ENCODE data around the gene MYOT.
"Not testable (repeated sequence)": the region's sequence is repeated elsewhere in the genome, so short reads cannot be mapped to it uniquely, and the experiment has no call there.

The MYOT gene, protein sequence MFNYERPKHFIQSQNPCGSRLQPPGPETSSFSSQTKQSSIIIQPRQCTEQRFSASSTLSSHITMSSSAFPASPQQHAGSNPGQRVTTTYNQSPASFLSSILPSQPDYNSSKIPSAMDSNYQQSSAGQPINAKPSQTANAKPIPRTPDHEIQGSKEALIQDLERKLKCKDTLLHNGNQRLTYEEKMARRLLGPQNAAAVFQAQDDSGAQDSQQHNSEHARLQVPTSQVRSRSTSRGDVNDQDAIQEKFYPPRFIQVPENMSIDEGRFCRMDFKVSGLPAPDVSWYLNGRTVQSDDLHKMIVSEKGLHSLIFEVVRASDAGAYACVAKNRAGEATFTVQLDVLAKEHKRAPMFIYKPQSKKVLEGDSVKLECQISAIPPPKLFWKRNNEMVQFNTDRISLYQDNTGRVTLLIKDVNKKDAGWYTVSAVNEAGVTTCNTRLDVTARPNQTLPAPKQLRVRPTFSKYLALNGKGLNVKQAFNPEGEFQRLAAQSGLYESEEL

DNA sequence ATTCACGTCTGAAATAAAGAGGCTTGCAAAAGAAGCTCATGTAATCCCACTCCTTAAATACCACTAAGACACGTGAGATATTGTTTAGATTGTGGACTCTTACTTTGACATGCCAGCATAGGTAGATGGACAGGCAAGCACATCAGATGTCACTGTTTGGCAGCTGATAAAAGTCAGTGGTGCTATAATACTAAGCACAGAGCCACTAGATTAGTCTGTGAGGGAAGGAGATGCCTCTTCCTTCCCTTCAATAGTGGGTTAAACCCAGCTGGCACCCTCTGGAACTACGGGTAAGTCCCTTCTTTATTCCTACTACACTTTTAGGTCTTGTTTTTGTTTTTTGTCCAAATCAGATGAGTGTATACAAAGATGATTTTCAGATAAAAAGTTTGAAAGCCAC lies at the start of gene MYOT:
Gene MYOT, plus strand, starts transcription at position 197 of the 400 bp plus-strand sequence. CDS start 2,792 bp downstream, outside the sequence.
- no peak for DNase-seq

DNA sequence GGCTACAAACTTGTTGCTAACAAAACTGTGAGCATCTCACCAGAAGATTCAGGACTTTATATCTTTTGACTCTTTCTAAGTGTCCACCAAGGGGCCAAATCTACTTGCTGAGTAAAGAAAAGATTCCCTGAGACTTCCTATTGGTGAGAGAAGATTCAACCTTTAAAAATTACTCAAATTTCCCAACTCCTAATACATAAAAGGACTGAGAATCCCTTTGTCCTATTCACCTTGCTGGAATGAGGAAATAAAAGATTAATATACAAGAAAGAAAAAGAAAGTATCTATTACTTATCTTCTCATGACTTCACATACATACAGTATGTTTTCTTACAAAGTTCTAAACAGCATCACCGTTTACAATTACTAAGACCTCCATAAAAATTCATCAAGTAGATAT lies 47.9 kb upstream of the MYOT start:
- DNase-seq = no peak

DNA sequence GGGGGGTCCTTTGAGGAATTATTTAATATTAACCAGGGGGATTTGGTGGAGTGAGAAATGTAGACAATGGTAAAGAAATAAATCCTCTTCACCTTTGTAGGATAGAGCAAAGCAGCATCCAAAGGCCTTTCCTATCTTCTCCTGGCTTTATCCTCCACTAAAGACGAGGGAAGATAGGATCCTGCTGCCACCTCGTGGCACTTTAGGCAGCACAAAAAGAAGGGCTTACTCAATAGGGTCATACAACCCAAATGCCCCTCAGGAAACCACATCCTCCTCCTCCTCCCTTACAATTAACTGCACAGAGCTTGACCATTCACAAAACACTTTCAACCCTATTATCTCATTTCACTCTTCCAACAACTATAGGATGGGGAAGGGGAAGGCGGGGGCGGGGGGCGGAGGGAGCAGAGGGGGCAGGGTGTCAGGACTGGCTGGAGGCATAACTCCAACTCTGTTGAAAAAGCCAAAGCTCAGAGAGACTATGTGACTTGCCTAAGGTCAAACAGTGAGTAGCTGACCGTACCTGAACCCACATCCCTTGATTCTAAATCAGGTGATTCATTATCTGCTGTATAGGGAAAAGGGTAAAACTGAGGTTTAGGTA lies 45.4 kb upstream of the MYOT start:
- peak; percentile 46 for DNase-seq

DNA sequence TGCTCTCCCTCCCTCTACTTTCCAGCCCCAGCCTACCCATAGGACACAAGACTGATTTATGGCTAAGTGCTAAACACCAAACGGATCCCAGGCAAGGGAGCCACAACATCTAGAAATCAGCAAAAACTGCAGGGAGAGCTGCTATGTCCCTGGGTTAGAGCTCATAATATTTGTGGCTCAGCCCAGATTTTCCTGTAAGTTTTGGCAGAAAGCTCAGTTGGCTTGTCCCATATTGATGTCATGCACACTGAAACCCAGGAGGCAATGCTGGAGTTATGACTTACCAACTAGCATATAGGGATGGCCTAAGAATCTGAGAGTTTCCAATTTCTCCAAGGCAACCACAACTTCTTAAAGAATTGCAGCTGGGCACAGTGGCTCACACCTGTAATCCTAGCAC lies 44.7 kb upstream of the MYOT start:
- peak; percentile 54 for DNase-seq

DNA sequence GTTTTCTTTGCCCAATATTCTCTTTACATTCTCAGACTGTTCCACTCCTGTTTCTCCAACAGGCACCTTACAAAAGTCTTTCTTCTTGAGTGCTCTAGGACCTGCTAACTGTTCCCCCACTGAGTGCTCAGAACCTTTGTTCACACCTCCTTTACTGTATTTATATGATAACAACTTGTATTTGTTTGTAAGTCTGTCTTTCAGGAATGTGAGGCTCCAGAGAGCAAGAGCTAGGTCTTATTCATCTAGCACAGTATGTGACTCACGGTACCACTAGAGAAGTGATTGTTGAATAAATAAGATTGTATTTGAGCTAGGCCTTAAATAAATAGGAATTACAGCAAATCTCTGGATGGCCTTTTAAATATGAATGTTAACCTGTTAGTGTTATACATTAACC lies 42.5 kb upstream of the MYOT start:
- no peak for DNase-seq

DNA sequence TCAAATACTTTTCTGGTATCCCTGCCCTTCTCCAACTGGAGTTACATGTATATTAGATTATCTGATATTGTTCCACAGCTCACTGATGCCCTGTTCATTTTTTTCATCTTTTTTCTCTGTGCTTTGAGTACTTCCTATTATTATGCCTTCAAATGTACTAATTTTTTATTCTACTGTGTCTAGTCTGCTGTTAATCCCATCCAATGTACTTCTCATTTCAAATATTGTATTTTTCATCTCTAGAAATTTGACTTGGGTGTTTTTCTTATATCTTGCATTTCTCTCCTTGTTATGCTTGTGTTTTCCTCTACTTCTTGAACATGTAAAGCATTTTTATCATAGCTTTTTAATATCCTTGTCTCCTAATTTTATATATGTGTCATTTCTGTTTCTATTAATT lies 41.6 kb upstream of the MYOT start:
- DNase-seq = no peak

DNA sequence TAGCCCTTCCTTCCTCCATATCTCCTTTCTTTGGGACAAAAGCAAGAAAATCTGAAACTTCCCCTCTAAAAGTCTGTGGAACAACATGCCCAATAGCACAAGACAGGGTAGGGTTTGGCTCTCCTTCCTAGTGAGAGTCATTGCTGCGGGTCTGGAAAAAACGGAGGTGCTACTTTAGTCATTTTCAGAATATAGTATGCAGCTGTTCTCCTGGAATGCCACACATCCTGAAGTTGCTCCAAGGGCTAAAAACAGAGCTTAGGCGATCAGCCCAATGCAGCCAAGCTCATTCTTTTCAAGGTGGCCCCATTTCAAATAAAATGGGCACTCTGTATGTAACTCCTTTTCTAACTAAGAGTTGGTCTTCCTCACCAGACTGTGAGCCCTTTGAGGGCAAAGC lies 39.5 kb upstream of the MYOT start:
- peak; percentile 50 for DNase-seq

DNA sequence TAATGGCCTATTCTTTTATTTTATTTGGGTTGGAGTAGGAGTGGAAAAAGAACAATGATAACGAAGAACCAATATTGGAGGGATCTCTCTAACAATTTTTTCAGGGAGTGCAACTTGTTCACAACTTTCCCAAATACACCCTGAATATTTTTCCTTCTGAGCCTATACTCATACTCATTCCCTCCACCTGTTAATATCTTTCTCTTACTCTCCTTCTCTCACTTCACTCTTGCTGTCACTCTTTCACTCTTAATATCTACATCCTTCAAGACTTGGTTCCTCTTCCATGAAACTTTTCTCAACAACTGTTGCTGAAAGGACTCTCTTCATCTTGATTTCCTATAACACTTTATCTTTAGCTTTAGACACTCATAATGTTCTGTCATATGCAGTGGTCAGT lies 39.0 kb upstream of the MYOT start:
- DNase-seq = no peak

DNA sequence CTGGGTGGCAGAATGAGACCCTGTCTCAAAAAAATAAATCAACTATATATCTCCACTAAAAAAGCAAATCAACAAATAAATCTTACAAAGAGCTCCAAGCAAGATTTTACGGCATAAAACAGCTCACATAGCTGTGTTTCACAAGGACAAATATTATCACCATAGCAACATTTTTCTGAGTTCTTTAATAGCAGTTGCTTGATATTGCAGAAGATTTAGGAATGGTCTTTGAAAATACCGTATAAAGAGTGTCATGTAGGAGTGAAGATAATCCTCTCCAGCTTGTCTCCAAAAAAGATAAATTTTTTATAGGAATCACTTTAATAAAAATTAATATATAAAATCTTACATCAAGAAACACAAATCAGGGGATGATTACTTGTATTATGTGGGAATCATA lies 36.6 kb upstream of the MYOT start:
- DNase-seq = no peak

DNA sequence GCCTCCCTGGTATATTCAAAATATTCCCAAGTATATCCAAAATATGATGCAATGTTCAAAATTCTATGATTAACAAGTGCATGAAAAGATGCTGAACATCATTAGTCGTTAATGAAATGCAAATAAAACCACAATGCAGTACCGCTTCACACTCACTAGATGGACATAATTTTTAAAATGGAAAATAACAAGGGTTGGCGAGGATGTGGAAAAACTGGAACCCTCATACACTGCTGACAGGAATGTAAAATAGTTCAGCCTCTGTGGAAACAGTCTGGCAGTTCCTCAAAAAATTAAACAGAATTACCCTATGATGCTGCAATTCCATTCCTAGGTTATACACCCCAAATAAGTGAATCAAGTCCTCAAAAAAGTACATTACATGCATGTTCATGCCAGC lies 36.1 kb upstream of the MYOT start:
- no peak for DNase-seq

DNA sequence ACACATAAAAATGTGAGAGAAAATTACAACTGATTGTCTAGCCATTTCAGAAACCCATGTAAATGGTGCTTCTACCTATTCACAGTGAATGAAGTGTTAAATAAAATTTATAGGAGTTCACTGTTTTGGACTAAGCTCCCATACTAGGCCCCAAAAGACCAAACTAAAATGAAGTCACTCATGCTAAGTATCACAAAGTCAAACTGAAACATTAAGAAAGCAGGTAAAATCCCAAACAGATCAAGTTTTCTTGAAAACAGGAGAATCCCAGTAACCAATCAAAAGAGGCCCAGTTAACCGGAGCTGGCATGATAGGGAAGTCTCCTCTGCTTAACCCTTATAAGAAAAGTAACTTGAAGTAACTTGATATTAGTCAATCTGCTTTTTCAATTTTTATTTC lies 35.2 kb upstream of the MYOT start:
- no peak for DNase-seq

DNA sequence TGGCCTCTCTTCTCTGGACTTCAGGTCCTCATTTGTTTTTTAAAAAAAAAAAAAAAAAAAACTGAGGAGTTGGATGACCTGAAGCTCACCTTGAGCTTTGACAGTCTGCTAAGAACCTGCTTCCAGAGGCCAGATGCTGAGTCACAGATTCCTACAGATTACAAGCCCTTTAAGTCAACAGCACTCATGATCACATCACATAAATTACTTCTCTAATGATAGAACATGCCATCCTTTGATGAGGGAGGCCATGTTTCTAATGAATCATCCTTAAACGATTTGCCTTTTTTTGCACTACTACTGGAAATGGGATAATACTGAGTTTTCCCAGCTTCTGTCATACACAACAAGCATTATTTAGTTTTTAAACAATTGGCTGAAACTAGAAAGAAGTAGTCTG lies 34.2 kb upstream of the MYOT start:
- DNase-seq = no peak

DNA sequence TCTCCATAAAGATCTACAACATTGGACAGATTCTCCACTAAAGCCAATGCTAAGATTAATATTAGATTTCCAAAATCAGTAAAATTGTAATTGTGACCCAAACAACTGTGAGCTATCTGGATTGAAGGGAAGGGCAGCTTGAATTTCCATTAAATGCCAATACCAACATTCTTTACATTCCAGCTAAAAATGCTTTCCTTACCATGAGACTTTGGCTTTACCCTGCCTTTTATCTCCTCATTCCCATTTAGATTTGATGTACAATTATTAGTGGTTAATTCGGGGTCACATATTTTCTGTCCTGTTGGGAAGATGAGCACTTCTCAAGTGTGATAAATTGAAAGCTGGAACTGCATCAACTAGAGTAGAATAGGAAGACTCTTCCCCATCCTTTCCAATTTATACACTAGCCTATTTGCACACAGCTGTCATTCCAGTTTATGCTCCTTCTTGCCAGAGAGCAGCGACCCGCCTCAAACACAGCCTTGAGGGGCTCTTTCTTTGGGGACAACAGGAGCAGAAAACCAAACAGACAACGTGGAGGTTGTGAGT lies 33.1 kb upstream of the MYOT start:
- no peak for DNase-seq

DNA sequence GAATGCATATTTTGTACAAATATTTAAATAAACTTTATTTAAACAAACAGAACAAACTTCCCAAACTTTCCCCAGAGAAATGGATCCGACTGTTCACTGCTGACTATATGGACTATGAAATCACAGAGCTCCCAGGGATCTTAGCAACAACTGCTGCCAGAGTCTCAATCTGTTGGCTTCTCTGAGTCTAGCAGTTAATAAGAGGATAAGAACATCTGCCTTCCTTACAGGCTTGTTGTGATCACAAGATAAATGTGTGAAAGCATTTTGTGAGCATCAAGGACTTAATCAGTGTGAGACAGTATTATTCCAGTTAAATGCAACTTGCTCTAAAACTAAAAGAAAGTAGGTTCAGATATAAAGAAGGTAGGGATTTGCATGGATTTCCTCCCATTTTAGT lies 31.4 kb upstream of the MYOT start:
- peak; percentile 28 for DNase-seq

DNA sequence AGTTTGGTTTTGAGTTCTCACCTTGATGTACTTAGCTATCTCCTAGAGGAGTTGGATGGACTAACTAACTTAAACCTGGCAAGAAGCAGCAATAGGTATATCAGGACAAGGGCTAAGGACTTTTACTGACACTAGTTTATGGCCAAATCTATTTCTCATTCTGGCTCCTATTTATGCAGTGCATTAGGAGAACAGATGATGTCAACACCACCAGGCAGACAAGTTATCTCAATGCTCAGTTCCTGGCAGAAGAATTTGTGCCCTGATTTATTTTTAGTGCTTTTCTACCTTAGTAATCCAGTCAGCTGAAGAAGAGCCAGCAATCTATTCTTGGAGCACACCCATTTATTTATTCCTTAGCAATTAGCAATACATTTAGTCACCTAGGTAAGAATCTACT lies 30.7 kb upstream of the MYOT start:
- no peak for DNase-seq

DNA sequence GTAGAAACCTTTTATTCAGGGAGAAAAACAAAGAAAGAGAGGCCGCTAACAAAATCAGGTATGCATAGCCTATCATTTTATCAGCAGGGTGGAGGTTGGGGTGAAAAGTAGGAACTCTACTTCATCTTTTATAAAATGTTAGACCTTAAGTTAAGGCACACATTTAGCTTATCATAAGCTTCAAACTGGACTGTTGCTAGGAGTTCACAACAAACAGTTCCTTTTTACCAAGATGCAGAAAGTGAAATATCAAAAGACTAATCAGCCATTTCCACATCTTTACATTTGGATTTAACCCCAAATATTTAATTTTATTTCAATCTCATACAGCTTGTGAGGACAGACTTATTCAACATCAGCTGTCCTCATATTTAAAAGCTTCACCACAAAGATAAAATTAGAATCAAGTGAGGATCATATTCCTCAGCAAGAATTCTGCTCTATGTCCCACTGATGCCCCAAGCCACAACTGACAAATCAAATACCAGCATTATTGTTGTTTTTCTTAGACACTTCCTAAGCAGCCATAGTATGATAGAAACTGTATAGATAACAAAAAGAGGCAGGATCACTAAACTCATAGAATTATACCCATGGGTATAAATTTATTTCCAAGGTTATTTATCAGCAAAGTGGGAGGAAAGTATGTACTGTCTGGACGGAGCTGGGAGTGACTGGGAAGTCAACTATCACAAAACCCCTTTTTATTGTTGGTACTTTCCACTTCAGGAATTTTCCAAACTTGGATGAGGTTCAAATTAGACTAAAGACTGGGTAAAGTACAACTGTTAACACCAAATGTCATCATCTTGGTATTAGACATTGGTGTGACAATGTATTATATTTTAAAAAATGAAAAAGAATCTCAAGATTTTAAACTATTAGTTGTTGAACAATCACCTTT lies 29.9 kb upstream of the MYOT start:
- DNase-seq = no peak

DNA sequence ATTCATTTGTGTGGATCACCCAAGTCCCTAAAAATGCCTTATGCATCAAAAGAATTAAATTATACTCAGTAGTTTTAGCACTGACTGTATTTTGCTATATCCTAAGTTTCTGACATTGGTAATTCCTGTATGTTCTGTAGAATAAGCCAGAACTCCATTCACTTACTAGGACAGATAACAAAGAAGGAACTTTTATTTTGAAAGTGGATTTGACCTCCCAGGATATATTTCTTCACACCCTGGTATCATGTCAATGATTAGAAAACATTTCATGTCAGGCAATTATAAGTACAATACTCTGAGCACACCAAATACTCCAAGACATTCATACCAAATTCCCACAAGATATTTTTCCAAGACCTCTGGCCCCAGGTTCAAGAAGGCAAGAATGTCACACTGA lies 28.7 kb upstream of the MYOT start:
- DNase-seq = no peak

DNA sequence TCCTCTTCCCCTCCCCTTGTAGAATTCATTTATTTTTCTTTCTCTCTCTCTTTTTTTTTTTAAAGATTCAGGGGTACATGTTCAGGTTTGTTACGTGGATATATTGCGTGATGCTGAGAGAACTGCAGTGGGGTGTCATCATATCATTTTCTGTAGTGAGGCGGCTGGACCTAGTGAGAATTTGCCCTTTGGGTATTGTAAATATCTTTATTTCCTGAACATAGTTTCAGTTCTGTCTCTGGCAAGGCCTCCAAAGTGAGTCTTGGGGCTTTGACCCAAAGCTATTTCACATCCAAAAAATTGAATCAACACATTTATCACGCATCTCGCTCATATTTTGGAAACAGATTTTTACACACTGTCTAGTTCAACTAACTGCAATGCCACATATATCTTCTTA lies 25.4 kb upstream of the MYOT start:
- no peak for DNase-seq

DNA sequence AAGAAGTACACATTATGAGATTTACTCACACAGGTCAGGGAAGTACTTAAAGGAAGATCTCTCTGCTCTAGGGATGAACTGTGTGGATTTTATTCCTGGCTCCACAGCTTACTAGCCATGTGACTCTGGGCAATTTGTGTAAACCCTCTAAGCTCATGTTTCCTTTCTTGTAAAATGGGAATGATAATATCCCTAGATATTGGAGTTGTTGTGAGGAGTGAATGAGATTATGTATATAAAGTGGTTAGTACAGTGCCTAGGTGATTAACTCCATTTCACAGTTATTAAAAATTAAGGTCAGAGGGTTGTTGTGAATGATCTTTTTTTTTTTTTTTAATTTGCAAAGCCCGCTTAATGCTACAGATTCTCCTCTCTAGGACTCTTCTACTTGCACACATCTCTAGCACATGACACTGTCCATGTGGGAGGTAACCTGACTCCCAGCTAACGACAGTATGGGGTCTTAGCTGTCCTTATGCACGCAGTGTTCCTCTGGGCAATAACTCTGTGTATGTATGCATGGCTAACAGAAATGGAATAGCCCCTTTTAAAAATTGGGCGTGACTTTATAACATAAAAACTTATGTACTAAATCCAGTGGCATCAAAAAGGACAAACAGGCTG lies 23.9 kb upstream of the MYOT start:
- DNase-seq = no peak

DNA sequence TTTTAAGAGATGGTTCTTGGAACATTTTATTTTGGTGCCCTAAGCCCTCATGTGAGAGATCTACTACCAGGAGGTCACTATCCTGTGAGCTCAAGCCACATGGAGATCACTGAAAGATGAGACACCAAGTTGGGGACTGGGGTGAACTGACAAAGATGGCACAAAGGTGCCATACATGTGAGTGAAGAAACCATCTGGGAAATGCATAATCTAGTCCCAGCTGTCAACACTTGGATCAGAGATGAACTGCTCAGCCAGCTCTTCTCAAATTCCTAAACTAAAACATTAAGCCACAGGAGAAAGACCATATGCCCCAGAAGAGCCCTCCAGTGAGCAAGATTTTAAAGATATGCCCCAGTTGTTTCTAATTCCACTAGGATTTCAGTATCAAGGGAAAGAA lies 22.2 kb upstream of the MYOT start:
- no peak for DNase-seq

DNA sequence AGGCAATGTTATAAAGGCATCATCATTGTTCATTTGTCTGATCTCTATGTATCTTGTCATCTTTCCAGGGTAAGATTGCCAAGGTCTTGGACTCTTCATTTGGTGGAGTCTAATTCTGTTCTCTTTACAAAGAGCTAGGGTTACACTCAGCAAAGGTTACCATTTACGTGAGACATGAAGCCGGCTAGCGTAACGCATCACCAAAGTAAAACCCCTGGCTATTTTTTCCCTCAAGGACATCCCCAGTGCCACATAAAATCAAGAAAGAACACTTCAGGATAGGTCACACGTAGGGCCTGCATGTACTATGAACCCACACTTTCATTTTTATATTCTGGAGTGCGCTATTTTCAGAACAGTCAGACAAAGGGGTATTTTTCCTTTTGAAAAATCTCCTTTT lies 20.0 kb upstream of the MYOT start:
- no peak for DNase-seq

DNA sequence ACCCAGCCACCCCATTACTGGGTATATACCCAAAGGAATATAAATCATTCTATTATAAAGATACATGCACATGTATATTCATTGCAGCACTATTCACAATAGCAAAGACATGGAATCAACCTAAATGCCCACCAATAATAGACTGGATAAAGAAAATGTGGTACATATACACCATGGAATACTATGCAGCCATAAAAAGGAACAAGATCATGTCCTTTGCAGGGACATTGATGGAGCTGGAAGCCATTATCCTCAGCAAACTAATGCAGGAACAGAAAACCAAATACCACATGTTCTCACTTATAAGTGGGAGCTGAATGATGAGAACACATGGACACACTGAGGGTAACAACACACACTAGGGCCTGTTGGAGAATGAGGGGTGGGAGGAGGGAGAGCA lies 14.5 kb upstream of the MYOT start:
- DNase-seq = not testable (repeated sequence)

DNA sequence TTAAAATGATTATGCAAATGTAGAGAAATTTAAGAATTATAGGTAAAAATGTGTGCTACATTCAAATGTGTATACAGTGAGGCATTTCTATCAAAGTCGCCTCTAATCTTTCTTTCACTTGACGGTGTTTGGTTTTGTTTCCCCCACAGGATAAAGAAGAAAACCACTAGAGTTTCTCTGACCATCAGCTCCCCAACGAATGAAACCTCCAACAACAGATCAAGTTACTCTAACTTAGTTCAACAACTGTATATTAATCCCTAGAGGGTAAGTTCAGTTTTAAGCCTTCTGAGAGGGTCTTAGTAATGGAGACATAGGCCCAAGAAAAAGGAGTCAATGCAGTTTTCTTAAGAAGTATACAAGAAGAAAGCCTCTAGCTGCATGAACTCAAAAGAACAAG lies 11.5 kb upstream of the MYOT start:
- DNase-seq = no peak
